Measurements from ENCODE around the gene GFOD1. TPM values are rescaled to one million over a fixed set of nuclear protein-coding genes. Genes with fewer than 3 reads are reported as not detected.

GFOD1 gene
- total and polyA plus RNA-seq, 2 of the 4 experiments (the other 2 are of a cell fraction) = 1.8 to 3.4 TPM

GRCh38 chr6:13479206-13479800 lies 8.1 kb downstream of the GFOD1 start:
- no peaks in the 10 kb centered on the region for H4K20me1 ChIP-seq (ENCODE audit: insufficient read depth, low read length)
- WGBS, 2 experiments (ENCODE audit: extremely low coverage in 2 of 2, insufficient read length in 1 of 2) = no CpG with 5 or more reads among the region's 2 CpGs
- no peak overlapping the region for H4K5ac ChIP-seq (ENCODE audit: low read depth, low read length)
- no peaks in the 10 kb centered on the region for H3K9me3 ChIP-seq (ENCODE audit: control insufficient read depth, insufficient read depth, low read length)
- H3K79me1 ChIP-seq (ENCODE audit: low read depth in 1 of 2, low read length in 2 of 2) = peaks cover 3 to 39% of the 10 kb centered on the region in 2 experiments; a peak in 3 of 4 replicates
- H3K36me3 ChIP-seq (ENCODE audit: control insufficient read depth, insufficient read depth, low read length) = 0 out of 2 replicates have a peak, but pooled peaks cover 2% of the 10 kb centered on the region
- DNase-seq (no peak), ATAC-seq (ENCODE audit: low read depth) (no peak)
- H3K4ac ChIP-seq (ENCODE audit: low read depth, low read length) = no peak overlapping the region
- no peak overlapping the region for H2AK5ac ChIP-seq (ENCODE audit: low read depth, low read length)
- no peak overlapping the region for H2BK15ac ChIP-seq (ENCODE audit: low read depth, low read length)
- H2AFZ ChIP-seq (replicated peaks; ENCODE audit: low read length, poor library complexity) = no peak overlapping the region
- no peak overlapping the region for H3K4me2 ChIP-seq (ENCODE audit: low read depth, low read length)
- CTCF ChIA-PET = interaction anchor here (0.6 kb wide), 1 partner anchor 81 kb away, joined by 3 read pairs; no protein-coding TSS in a partner anchor
- H4K8ac ChIP-seq (ENCODE audit: low read depth in 2 of 2, low read length in 2 of 2) = no peak overlapping the region
- no peak overlapping the region for H3K23ac ChIP-seq (ENCODE audit: low read depth, low read length)
- no peak overlapping the region for H3K27ac ChIP-seq (ENCODE audit: insufficient read depth, low read length)
- no peak overlapping the region for H3K9ac ChIP-seq (ENCODE audit: low read depth, low read length)
- H3K18ac ChIP-seq (ENCODE audit: low read depth, low read length) = no peak overlapping the region
- no peaks in the 10 kb centered on the region for H3K4me1 ChIP-seq (ENCODE audit: control insufficient read depth, insufficient read depth, low read length)
- H3K9me1 ChIP-seq (ENCODE audit: insufficient read depth, low read length) = peaks cover 9% of the 10 kb centered on the region; the same call in 1 of the 2 replicates
- no peak overlapping the region for H3K56ac ChIP-seq (ENCODE audit: extremely low read depth, insufficient read depth, low read length)
- no peak overlapping the region for H3K14ac ChIP-seq (replicated peaks; ENCODE audit: low read depth, low read length)
- POLR2A ChIA-PET (ENCODE audit: unreplicated experiment) = no interaction called here
- no TSS peak for BruUV-seq (replicated peaks)
- TF ChIP-seq CHD1 (IDR thresholded peaks at IDR 0.05; ENCODE audit: low read depth, low read length) (no peak), BHLHE40 (IDR thresholded peaks at IDR 0.05; ENCODE audit: low read depth, low read length) (no peak), ELK1 (IDR thresholded peaks at IDR 0.05; ENCODE audit: borderline replicate concordance, low read depth, low read length) (no peak), FOS (IDR thresholded peaks at IDR 0.05; ENCODE audit: low read depth, low read length) (no peak), SMC3 (IDR thresholded peaks at IDR 0.05; ENCODE audit: low read depth, low read length) (no peak)
- H3K27me3 ChIP-seq (ENCODE audit: control insufficient read depth, insufficient read depth, low read length) = no peaks in the 10 kb centered on the region
- H2BK20ac ChIP-seq (ENCODE audit: low read depth, low read length) = no peak overlapping the region
- no peak overlapping the region for H2AK9ac ChIP-seq (replicated peaks; ENCODE audit: low read depth, low read length, poor library complexity)
- intact Hi-C loops (cut with micrococcal nuclease) = no loop called here
- no peak overlapping the region for H2BK5ac ChIP-seq (ENCODE audit: low read depth, low read length, poor library complexity, severe bottlenecking)
- H3K4me3 ChIP-seq (ENCODE audit: insufficient read depth, low read depth, low read length) = no peak overlapping the region
- H4K91ac ChIP-seq (ENCODE audit: insufficient read depth, low read depth, low read length) = no peak overlapping the region
- no peak overlapping the region for H2BK120ac ChIP-seq (ENCODE audit: low read depth, low read length)
- dilution Hi-C loops (cut with HindIII; ENCODE audit: low sequenced_read_pairs, unreplicated experiment) = no loop called here
- in situ Hi-C loops (cut with MboI; ENCODE audit: low sequenced_read_pairs) = no loop called here
